BLaER1 treated with 17β-estradiol and CSF1 and Interleukin-3, amounts not matched to agents 10 nM and 100 nM (cell line): ENCODE measurements around the gene CEP112.
"Not testable (repeated sequence)": the region's sequence is repeated elsewhere in the genome, so short reads cannot be mapped to it uniquely, and the experiment has no call there.

Source experiments
- H3K27ac ChIP-seq, 11 experiments: shearing (Covaris generic); formaldehyde crosslinking; 2 replicates each; pipeline ENCODE4 v1.8.1; 2022
- H3K27me3 ChIP-seq, 11 experiments: shearing (Covaris generic); formaldehyde crosslinking; 2 replicates each; pipeline ENCODE4 v1.8.1; 2022
- H3K36me3 ChIP-seq, 11 experiments: shearing (Covaris generic); formaldehyde crosslinking; 2 replicates each; pipeline ENCODE4 v1.8.1; 2022
- H3K4me1 ChIP-seq, 10 experiments: shearing (Covaris generic); formaldehyde crosslinking; 2 replicates each; pipeline ENCODE4 v1.8.1; 2022
- H3K4me2 ChIP-seq, 11 experiments: shearing (Covaris generic); formaldehyde crosslinking; 2 replicates each; pipeline ENCODE4 v1.8.1; 2022
- H3K4me3 ChIP-seq, 10 experiments: shearing (Covaris generic); formaldehyde crosslinking; 2 replicates each; pipeline ENCODE4 v1.8.1; 2022
- H3K9ac ChIP-seq, 11 experiments: shearing (Covaris generic); formaldehyde crosslinking; 2 replicates each; pipeline ENCODE4 v1.8.1; 2022
- H3K9me3 ChIP-seq, 11 experiments: shearing (Covaris generic); formaldehyde crosslinking; replicated peaks in 1 of 11; 2 replicates each; pipeline ENCODE4 v1.8.1; 2022
- H4K20me1 ChIP-seq, 11 experiments: shearing (Covaris generic); formaldehyde crosslinking; 2 replicates each; pipeline ENCODE4 v1.8.1; 2022
- Cebpa-rat ChIP-seq, 11 experiments: shearing (Covaris generic); IDR thresholded peaks; 2 replicates each; pipeline ENCODE4 v1.8.1; 2022

The CEP112 gene

GRCh38 chr17:65696739-65697394, 495.1 kb downstream of the CEP112 start:
- Histone ChIP-seq H3K36me3 (no peaks in the 10 kb centered on the region), H3K9ac (no peak overlapping the region), H3K27ac (no peak overlapping the region), H3K4me1 (no peaks in the 10 kb centered on the region), H3K4me3 (no peak overlapping the region), H3K27me3 (no peaks in the 10 kb centered on the region), H3K9me3 (peaks cover 0 to 6% (median 0%) of the 10 kb centered on the region in 11 experiments; a peak in 2 of 22 replicates), H4K20me1 (no peaks in the 10 kb centered on the region), H3K4me2 (no peak overlapping the region)
- no peak for TF ChIP-seq Cebpa-rat (IDR thresholded peaks at IDR 0.05)

- Histone ChIP-seq H3K9me3 (no peaks in the 10 kb centered on the region), H3K27me3 (no peaks in the 10 kb centered on the region), H3K27ac (no peak overlapping the region), H3K36me3 (no peaks in the 10 kb centered on the region), H4K20me1 (no peaks in the 10 kb centered on the region), H3K4me1 (no peaks in the 10 kb centered on the region), H3K9ac (no peak overlapping the region), H3K4me3 (no peak overlapping the region), H3K4me2 (no peak overlapping the region)
- TF ChIP-seq Cebpa-rat (IDR thresholded peaks at IDR 0.05), result no peak
Observed at GRCh38 chr17:65694601-65695000, 497.3 kb downstream of the CEP112 start.

DNA sequence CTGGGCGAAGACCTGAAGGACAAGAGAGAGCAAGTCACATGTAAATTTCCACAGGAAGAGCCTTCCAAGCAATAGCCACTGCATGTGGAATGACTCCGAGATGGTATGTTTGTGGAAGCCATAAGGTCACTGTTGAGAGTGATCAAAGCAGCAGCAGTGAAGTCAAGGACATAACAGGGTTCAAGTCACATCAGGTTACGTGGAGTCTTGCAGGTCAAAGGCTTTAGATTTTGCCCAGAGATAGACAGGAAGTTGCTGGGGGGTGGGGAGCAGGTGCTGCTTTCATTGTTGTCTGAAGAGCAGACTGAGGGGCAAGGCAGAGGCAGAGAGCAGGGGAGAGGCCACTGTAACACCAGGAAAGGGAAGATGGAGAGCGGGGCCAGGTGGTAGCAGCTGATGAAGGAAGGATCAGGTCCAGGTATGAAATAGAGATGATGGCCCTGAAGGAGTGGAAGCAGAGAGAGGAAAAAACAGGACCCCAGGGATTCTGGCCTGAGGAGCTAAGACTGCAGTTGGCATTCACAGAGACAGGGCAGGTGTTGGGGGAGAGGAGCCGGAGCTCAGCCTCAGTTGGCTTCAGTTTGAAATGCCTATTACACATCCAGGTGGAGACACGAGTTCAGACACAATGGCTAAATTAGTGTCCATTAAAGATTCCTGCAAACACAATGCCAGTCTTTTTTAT, 501.2 kb downstream of the CEP112 start:
- H3K36me3 ChIP-seq, result no peaks in the 10 kb centered on the region; a peak in 3 of 22 replicates
- no peak overlapping the region for H3K27ac ChIP-seq
- no peak overlapping the region for H3K4me3 ChIP-seq
- H3K27me3 ChIP-seq, result no peaks in the 10 kb centered on the region
- no peaks in the 10 kb centered on the region for H4K20me1 ChIP-seq
- TF ChIP-seq Cebpa-rat (IDR thresholded peaks at IDR 0.05), result no peak
- H3K9me3 ChIP-seq, result no peaks in the 10 kb centered on the region
- no peaks in the 10 kb centered on the region; a peak in 1 of 20 replicates for H3K4me1 ChIP-seq
- no peak overlapping the region for H3K9ac ChIP-seq
- H3K4me2 ChIP-seq, result no peak overlapping the region

DNA sequence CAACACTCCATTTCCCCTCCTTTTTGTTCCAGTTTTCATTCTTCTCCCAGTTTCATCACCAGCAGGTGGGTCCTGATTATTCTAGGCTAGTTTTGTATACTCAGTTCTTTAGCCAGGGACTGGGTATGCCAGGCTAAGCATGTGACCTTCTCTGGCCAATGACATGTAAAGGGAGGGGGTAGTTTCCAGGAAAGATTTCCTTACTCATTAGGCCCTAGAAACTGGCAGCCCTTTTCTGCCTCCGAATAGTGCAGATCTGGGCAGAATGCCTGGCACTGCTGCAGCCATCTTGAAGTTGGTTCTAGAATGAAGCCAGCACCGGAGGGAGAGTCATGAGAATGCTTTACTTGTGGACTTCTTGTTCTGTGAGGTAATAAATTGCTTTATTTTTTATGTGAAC, 503.6 kb downstream of the CEP112 start:
- no peaks in the 10 kb centered on the region for H4K20me1 ChIP-seq
- H3K9ac ChIP-seq, result no peak overlapping the region
- H3K4me1 ChIP-seq, result peaks cover 0 to 6% (median 0%) of the 10 kb centered on the region in 10 experiments; a peak in 3 of 20 replicates
- H3K9me3 ChIP-seq, result no peaks in the 10 kb centered on the region
- no peak for TF ChIP-seq Cebpa-rat (IDR thresholded peaks at IDR 0.05)
- H3K36me3 ChIP-seq, result no peaks in the 10 kb centered on the region; a peak in 3 of 22 replicates
- H3K4me3 ChIP-seq, result no peak overlapping the region
- no peak overlapping the region for H3K4me2 ChIP-seq
- H3K27me3 ChIP-seq, result no peaks in the 10 kb centered on the region
- no peak overlapping the region for H3K27ac ChIP-seq

DNA sequence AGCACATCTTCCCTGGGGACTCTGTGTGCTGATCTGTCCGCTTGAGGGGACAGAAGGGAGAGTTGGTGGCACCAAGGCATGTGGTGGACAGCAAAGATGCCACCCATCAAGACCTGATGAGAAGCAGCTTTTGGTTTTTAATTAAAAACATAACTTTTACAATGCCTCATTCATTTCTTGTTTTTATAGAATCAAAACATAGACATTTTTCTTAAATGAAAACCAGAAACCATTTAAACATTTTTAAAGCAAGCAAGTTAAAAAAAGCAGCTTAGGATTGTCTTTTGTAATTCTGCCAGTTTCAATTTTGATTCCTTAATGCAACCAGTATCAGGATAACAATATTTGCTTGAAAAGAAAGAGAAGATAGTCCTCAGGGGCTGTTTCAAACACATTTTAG, 506.8 kb downstream of the CEP112 start:
- no peaks in the 10 kb centered on the region for H4K20me1 ChIP-seq
- peaks cover 0 to 6% (median 0%) of the 10 kb centered on the region in 10 experiments; a peak in 3 of 20 replicates for H3K4me1 ChIP-seq
- H3K9me3 ChIP-seq, result peaks cover 0 to 11% (median 0%) of the 10 kb centered on the region in 11 experiments; a peak in 1 of 22 replicates
- H3K9ac ChIP-seq, result no peak overlapping the region
- H3K27me3 ChIP-seq, result no peaks in the 10 kb centered on the region
- H3K36me3 ChIP-seq, result no peaks in the 10 kb centered on the region; a peak in 3 of 22 replicates
- H3K27ac ChIP-seq, result no peak overlapping the region
- H3K4me2 ChIP-seq, result no peak overlapping the region
- H3K4me3 ChIP-seq, result no peak overlapping the region
- TF ChIP-seq Cebpa-rat (IDR thresholded peaks at IDR 0.05), result no peak

- H3K4me3 ChIP-seq, result no peak overlapping the region
Observed at GRCh38 chr17:65684631-65685030, 507.3 kb downstream of the CEP112 start.

GRCh38 chr17:65683428-65683827, 508.5 kb downstream of the CEP112 start:
- H4K20me1 ChIP-seq, result no peaks in the 10 kb centered on the region

More at GRCh38 chr17:65684631-65685030, 507.3 kb downstream of the CEP112 start:
- TF ChIP-seq Cebpa-rat (IDR thresholded peaks at IDR 0.05), result no peak
- H3K27me3 ChIP-seq, result no peaks in the 10 kb centered on the region
- peaks cover 0 to 6% (median 0%) of the 10 kb centered on the region in 10 experiments; a peak in 3 of 20 replicates for H3K4me1 ChIP-seq
- H3K9ac ChIP-seq, result no peak overlapping the region
- no peak overlapping the region for H3K27ac ChIP-seq
- H4K20me1 ChIP-seq, result no peaks in the 10 kb centered on the region
- no peak overlapping the region for H3K4me2 ChIP-seq
- no peaks in the 10 kb centered on the region; a peak in 3 of 22 replicates for H3K36me3 ChIP-seq
- H3K9me3 ChIP-seq, result peaks cover 0 to 11% (median 0%) of the 10 kb centered on the region in 11 experiments; a peak in 1 of 22 replicates

DNA sequence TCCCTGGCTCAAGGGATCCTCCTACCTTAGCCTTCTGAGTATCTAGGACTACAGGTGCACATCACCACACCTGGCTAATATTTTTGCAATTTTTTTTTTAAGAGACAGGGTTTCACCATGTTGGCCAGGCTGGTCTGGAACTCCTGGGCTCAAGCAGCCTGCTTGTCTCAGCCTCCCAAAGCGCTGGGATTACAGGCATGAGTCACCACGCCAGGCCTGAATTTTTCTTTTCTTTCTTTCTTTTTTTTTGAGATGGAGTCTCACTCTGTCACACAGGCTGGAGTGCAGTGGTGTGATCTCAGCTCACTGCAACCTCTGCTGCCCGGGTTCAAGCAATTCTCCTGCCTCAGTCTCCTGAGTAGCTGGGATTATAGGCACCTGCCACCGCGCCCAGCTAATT, 510.2 kb downstream of the CEP112 start:
- not testable (repeated sequence) for H3K9ac ChIP-seq, H3K27ac ChIP-seq

More at GRCh38 chr17:65683428-65683827, 508.5 kb downstream of the CEP112 start:
- no peak overlapping the region for H3K4me2 ChIP-seq
- no peaks in the 10 kb centered on the region; a peak in 3 of 22 replicates for H3K36me3 ChIP-seq
- no peak overlapping the region for H3K9ac ChIP-seq
- H3K4me3 ChIP-seq, result no peak overlapping the region
- no peaks in the 10 kb centered on the region for H3K27me3 ChIP-seq
- no peak for TF ChIP-seq Cebpa-rat (IDR thresholded peaks at IDR 0.05)
- peaks cover 0 to 11% (median 0%) of the 10 kb centered on the region in 11 experiments; a peak in 1 of 22 replicates for H3K9me3 ChIP-seq
- no peak overlapping the region for H3K27ac ChIP-seq
- peaks cover 0 to 6% (median 0%) of the 10 kb centered on the region in 10 experiments; a peak in 3 of 20 replicates for H3K4me1 ChIP-seq

GRCh38 chr17:65679165-65679845, 512.6 kb downstream of the CEP112 start:
- Histone ChIP-seq H3K27ac (no peak overlapping the region), H3K27me3 (no peaks in the 10 kb centered on the region), H3K4me1 (no peaks in the 10 kb centered on the region), H3K9me3 (peaks cover 0 to 11% (median 0%) of the 10 kb centered on the region in 11 experiments; a peak in 1 of 22 replicates), H3K4me3 (no peak overlapping the region), H3K36me3 (no peaks in the 10 kb centered on the region), H3K9ac (no peak overlapping the region), H3K4me2 (no peak overlapping the region), H4K20me1 (no peaks in the 10 kb centered on the region)
- no peak for TF ChIP-seq Cebpa-rat (IDR thresholded peaks at IDR 0.05)

More for the DNA sequence above, 510.2 kb downstream of the CEP112 start:
- not testable (repeated sequence) for H4K20me1 ChIP-seq, H3K4me1 ChIP-seq, H3K4me2 ChIP-seq, H3K27me3 ChIP-seq, H3K4me3 ChIP-seq, H3K36me3 ChIP-seq
- H3K9me3 ChIP-seq, result peaks cover 0 to 11% (median 0%) of the 10 kb centered on the region in 11 experiments; a peak in 1 of 22 replicates
